B cell (primary cell): Measurements from ENCODE around the gene TNFAIP8L3.

ENCODE experiments used
- EZH2 ChIP-seq: IDR thresholded peaks from 2 replicates; pipeline ENCODE4 v1.6.1; 2012; ENCODE audit warnings: borderline replicate concordance, low read depth, mild to moderate bottlenecking, moderate library complexity, low read length; ENCODE audit not compliant: insufficient read depth, poor library complexity, severe bottlenecking
- TF ChIP-seq, protein P1 (sequence below): fragments of 200-600 bp; IDR thresholded peaks from one replicate; pipeline ENCODE4 v1.8.0; 2022; ENCODE audit warnings: antibody characterized with exemption, mild to moderate bottlenecking

- TF ChIP-seq, protein P1, sequence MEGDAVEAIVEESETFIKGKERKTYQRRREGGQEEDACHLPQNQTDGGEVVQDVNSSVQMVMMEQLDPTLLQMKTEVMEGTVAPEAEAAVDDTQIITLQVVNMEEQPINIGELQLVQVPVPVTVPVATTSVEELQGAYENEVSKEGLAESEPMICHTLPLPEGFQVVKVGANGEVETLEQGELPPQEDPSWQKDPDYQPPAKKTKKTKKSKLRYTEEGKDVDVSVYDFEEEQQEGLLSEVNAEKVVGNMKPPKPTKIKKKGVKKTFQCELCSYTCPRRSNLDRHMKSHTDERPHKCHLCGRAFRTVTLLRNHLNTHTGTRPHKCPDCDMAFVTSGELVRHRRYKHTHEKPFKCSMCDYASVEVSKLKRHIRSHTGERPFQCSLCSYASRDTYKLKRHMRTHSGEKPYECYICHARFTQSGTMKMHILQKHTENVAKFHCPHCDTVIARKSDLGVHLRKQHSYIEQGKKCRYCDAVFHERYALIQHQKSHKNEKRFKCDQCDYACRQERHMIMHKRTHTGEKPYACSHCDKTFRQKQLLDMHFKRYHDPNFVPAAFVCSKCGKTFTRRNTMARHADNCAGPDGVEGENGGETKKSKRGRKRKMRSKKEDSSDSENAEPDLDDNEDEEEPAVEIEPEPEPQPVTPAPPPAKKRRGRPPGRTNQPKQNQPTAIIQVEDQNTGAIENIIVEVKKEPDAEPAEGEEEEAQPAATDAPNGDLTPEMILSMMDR = no peak
- no peak for TF ChIP-seq EZH2
Observed at GRCh38 chr15:51112078-51112477, 17.4 kb upstream of the TNFAIP8L3 start.
